Activated naive CD4-positive, alpha-beta T cell treated with anti-CD3 and anti-CD28 coated beads, Interleukin-2, amount 10 ng/mL, durations not matched to agents 5 hours and 36 hours (primary cell): ENCODE results near the gene TPCN1. TPM values are rescaled to one million over a fixed set of nuclear protein-coding genes. Genes with fewer than 3 reads are reported as not detected.

Source experiments
- microRNA-seq: library from miRNA; unstranded; fragments of <30 nt; microRNA quantifications from one replicate; pipeline ENCODE4 v1.2.0, GENCODE V29; 2022; ENCODE audit warnings: borderline microRNAs expressed, borderline replicate concordance
- total RNA-seq, 2 experiments: library from RNA; stranded (reverse); gene quantifications; one replicate each; pipeline ENCODE4 v1.2.3, GENCODE V29; 2021

TPCN1 gene
- total RNA-seq = 10 to 100 TPM; 27.3 to 29.0 TPM

DNA sequence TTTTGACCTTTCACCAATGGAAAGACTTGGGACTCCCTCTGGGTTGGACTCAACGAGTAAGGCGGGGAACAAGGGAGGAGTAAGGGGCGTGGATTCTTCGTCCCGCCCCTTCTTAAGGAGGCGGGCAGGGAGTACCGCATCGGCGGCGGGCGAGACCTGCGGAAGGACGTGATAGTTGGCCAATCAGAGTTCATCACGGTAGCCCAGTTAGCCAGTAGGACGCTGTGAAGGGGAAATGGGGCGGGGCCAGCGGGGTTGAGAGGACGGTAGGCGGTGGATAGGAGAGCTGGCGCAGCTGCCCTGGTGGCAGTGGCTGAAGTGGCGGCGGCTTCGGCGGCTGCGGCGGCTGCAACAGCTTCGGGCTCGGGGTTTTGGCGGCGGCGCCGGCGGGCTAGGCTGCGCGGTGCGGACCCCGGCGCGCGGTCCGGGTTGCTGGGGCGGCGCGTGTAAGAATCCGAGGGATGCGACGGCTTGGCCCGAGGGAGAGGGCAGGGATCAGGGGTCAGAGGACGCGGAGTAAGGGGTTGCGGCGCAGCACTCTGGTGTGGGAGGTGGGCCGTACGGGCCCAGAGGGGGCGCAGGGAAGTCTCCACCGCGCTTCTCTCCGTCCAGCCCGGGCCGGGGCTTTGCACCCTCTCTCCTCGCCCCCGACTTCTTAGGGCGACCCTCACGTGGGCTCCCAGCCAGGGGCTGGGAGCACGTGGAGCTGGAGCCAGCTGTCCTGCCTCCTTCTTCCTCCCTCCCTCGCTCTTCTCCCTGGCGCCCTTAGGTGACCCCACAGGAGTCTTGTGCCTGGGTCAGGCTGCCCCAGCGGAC, at the start of gene TPCN1:
TSS of gene TPCN1 (plus strand) at position 284 of the 816 bp plus-strand sequence. CDS start 5,389 bp downstream, outside the sequence.

DNA sequence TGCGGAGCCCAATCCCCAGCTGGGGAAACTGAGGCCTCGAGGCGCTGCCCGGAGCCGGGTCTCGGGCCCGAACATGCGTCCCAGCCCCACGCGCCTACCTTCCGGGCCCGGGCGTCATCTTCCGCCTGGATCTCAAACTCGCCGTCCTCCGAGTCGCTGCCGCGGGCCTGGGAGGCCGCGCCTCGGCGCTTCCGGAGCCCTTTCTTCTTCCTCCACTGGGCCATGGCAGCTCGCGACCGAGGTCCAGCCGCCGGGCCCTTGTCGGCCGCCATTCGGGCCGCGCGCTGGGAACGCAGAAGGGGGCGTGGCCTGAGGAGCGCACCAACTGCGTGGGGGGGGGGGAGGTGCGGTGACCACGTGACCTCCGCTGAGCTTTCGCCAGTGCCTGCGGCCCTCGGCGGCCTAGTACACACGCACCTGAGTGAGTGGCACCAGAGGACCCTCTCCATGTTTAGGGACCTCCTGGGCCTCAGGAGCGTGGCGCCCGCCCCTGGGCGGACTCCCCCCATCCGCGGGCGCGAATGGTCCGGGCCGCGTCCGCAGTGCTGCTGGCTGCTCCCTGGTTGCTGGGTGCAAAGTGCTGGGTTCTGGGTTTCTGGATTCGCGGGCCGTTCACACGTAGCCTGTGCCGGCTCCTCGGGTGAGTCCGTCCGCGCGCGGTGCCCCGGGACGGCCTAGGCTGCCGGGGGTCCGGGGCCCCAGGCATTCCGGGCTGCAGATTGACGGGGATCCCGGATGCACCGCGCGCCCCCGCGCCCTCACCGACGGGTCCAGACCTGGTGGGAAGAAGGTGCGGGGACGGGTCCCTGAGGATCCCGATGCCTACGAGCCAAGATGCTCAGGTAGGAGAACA, 35.9 kb upstream of the TPCN1 start, which contains the start of the genes DDX54 and RITA1:
TSS of gene DDX54 (minus strand) at position 299 of the 853 bp plus-strand sequence. CDS start at position 272, 27 bp downstream.
TSS of gene RITA1 (plus strand) at position 542 of the 853 bp plus-strand sequence. CDS start 1,026 bp downstream, outside the sequence.

DNA sequence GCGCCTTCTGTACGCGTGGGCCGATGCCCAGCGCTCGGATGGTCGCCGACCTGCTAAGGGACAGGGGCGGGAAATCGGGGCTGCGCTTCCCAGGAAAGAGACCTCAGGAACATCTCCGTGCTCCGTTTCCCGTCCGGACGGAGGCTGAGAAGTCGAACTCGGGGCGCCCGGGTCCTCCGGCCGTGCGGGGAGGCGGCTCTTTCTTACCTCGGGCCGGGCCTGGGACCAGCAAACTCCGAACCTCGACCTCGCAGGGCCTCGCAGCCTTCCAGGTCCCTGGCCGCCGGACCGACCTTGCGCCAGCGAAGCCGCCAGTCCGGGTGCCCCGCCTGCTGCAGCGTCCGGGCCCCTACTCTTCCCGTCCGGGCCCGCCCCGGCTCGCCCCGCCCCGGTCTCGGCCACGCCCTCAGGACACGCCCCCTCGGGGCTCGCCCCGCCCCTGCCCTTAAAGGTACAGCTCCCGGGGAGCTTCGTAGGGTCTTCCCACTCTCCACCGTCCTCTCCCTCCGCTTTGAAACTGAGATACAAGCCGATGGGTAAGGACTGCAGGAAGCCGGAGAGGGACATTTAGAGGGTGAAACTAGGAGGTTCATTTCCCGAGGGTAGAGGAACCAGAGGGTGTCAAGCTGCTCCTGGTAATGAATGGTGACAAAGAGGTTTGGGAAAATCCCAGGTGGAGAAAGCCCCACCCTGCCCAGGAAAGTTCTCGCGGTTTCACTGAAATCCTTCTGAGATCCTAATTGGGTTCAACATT, 113.7 kb downstream of the TPCN1 start, which contains the start of gene SLC8B1:
TSS of gene SLC8B1 (minus strand) at position 324 of the 754 bp plus-strand sequence. CDS start 2,231 bp downstream, outside the sequence.

Small RNA genes within 50 kb of the gene (microRNA-seq; reads per million reads assigned to microRNA genes)
- gene MIR6762 = not detected

Other genes starting within 250 kb of the TPCN1 start
- 100 to 1,000 TPM; 126 to 131 TPM for gene OAS2, start 242.9 kb upstream of the TPCN1 start, total RNA-seq
- under 1 TPM in 1 of 2 experiments, not detected in 1; 0.10 TPM for gene DTX1, start 164.7 kb upstream of the TPCN1 start, total RNA-seq
- under 1 TPM; 0.38 to 0.53 TPM for gene RASAL1, start 85.7 kb upstream of the TPCN1 start, total RNA-seq
- gene CFAP73, start 71.7 kb upstream of the TPCN1 start, total RNA-seq = 1 to 10 TPM in 1 of 2 experiments, under 1 TPM in 1; 0.94 to 1.1 TPM
- 10 to 100 TPM; 67.4 to 71.1 TPM for gene DDX54, start 36.0 kb upstream of the TPCN1 start, total RNA-seq
- gene RITA1, start 35.7 kb upstream of the TPCN1 start, total RNA-seq = 10 to 100 TPM; 13.3 to 17.6 TPM
- 10 to 100 TPM; 34.4 to 35.4 TPM for gene SLC8B1, start 113.6 kb downstream of the TPCN1 start, total RNA-seq
- gene PLBD2, start 137.1 kb downstream of the TPCN1 start, total RNA-seq = 10 to 100 TPM; 10.2 to 10.5 TPM
- gene SDS, start 182.4 kb downstream of the TPCN1 start, total RNA-seq = not detected
- gene SDSL, start 200.9 kb downstream of the TPCN1 start, total RNA-seq = not detected